GM10266 (cell line): ENCODE measurements around the gene TSPAN5.

Experiments
- DNase-seq: peaks from one replicate; pipeline ENCODE4 v3.0.0; 2012; ENCODE audit errors: extremely low spot score
- TF ChIP-seq, protein P1 (sequence below): IDR thresholded peaks from 2 replicates; pipeline ENCODE4 v1.5.1; 2012; ENCODE audit warnings: mild to moderate bottlenecking, low read depth; ENCODE audit not compliant: control insufficient read depth, insufficient read depth; ENCODE audit errors: missing control alignments

The TSPAN5 gene

GRCh38 chr4:98434816-98435215 is 223.6 kb downstream of the TSPAN5 start:
- no peak for DNase-seq
- TF ChIP-seq, protein P1, sequence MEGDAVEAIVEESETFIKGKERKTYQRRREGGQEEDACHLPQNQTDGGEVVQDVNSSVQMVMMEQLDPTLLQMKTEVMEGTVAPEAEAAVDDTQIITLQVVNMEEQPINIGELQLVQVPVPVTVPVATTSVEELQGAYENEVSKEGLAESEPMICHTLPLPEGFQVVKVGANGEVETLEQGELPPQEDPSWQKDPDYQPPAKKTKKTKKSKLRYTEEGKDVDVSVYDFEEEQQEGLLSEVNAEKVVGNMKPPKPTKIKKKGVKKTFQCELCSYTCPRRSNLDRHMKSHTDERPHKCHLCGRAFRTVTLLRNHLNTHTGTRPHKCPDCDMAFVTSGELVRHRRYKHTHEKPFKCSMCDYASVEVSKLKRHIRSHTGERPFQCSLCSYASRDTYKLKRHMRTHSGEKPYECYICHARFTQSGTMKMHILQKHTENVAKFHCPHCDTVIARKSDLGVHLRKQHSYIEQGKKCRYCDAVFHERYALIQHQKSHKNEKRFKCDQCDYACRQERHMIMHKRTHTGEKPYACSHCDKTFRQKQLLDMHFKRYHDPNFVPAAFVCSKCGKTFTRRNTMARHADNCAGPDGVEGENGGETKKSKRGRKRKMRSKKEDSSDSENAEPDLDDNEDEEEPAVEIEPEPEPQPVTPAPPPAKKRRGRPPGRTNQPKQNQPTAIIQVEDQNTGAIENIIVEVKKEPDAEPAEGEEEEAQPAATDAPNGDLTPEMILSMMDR: no peak

DNA sequence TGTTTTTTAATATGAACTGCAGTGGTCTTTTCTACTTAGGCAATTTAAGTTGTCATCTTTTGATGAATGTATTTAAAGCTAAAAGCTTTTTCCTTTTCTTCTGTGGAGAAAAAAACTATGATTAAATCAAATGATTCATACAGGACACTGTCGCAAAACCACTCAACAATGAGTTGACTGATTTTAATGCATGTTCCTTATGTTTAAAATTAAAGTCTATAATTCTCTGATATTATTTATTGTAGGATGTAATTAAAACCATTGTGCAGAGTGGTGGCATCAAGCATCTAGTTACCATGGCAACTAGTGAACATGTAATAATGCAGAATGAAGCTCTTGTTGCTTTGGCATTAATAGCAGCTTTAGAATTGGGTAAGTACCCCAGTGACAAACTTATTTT is 224.7 kb downstream of the TSPAN5 start:
- DNase-seq: no peak
- TF ChIP-seq, protein P1: no peak

- no peak for DNase-seq
- TF ChIP-seq, protein P1: no peak
Measured at GRCh38 chr4:98430708-98431403, 227.6 kb downstream of the TSPAN5 start.

GRCh38 chr4:98423009-98423408 is 235.4 kb downstream of the TSPAN5 start:
- TF ChIP-seq, protein P1: no peak

GRCh38 chr4:98421111-98421510 is 237.3 kb downstream of the TSPAN5 start:
- DNase-seq: no peak
- TF ChIP-seq, protein P1: no peak

More at GRCh38 chr4:98423009-98423408, 235.4 kb downstream of the TSPAN5 start:
- DNase-seq: no peak
